Prostate gland (tissue), 2 donors: ENCODE data around the gene INAFM1.

ENCODE experiments used
- CTCF ChIP-seq, 4 experiments: fragments of 200-600 bp in 2 of 4; fragments of 450-650 bp in 2 of 4; sonication (generic) in 2 of 4; IDR thresholded peaks; 1 replicate in 3 of 4; 2 replicates in 1 of 4; pipeline ENCODE4 v1.5.1; 2016 to 2019; ENCODE audit warnings: antibody characterized with exemption in 4 of 4, mild to moderate bottlenecking in 2 of 4, moderate library complexity in 2 of 4
- POLR2A ChIP-seq: fragments of 450-650 bp; IDR thresholded peaks from one replicate; pipeline ENCODE4 v1.6.1; 2016; ENCODE audit warnings: antibody characterized with exemption, mild to moderate bottlenecking

DNA sequence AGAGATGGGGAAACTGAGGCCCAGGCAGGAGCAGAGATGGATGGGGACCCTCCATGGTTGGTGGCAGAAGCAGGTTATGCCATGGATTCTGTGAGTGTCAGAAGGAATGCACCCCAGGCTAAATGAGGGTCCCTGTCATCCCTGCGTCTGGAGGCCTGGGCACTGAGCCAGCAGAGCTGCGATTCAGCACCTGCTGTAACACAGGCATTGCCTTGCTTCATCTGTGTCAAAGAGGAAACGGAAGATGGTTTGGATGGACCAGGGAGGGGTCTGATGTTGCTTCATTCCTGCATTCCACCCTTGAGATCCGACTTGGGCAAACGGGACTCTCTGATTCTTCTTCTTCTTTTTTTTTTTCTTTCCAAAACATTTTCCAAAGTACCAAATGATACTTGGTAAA lies 36.1 kb downstream of the INAFM1 start:
- TF ChIP-seq POLR2A: no peak
- no peak for TF ChIP-seq CTCF (IDR thresholded peaks at IDR 0.05)
